ENCODE measurements around the gene MCRIP2.

- TF ChIP-seq, protein P1, sequence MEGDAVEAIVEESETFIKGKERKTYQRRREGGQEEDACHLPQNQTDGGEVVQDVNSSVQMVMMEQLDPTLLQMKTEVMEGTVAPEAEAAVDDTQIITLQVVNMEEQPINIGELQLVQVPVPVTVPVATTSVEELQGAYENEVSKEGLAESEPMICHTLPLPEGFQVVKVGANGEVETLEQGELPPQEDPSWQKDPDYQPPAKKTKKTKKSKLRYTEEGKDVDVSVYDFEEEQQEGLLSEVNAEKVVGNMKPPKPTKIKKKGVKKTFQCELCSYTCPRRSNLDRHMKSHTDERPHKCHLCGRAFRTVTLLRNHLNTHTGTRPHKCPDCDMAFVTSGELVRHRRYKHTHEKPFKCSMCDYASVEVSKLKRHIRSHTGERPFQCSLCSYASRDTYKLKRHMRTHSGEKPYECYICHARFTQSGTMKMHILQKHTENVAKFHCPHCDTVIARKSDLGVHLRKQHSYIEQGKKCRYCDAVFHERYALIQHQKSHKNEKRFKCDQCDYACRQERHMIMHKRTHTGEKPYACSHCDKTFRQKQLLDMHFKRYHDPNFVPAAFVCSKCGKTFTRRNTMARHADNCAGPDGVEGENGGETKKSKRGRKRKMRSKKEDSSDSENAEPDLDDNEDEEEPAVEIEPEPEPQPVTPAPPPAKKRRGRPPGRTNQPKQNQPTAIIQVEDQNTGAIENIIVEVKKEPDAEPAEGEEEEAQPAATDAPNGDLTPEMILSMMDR (IDR thresholded peaks at IDR 0.05 in 2 of 3, conservative IDR thresholded peaks at IDR 0.05 in 1 of 3; ENCODE audit: insufficient read depth in 2 of 3, low read depth in 1 of 3, low read length in 3 of 3): no peak
- TF ChIP-seq POLR2A (conservative IDR thresholded peaks at IDR 0.05) (no peak), ZNF41 (CRISPR knock-in tag; conservative IDR thresholded peaks at IDR 0.05) (no peak), ZFX (CRISPR knock-in tag; IDR thresholded peaks at IDR 0.05) (no peak), NR2F6 (CRISPR knock-in tag; IDR thresholded peaks at IDR 0.05) (no peak), SREBF2 (CRISPR knock-in tag; IDR thresholded peaks at IDR 0.05) (no peak)
- TF ChIP-seq, protein P2, sequence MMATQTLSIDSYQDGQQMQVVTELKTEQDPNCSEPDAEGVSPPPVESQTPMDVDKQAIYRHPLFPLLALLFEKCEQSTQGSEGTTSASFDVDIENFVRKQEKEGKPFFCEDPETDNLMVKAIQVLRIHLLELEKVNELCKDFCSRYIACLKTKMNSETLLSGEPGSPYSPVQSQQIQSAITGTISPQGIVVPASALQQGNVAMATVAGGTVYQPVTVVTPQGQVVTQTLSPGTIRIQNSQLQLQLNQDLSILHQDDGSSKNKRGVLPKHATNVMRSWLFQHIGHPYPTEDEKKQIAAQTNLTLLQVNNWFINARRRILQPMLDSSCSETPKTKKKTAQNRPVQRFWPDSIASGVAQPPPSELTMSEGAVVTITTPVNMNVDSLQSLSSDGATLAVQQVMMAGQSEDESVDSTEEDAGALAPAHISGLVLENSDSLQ (IDR thresholded peaks at IDR 0.05): no peak
Observed at GRCh38 chr16:669666-670065, 28.0 kb downstream of the MCRIP2 start.
